Measurements from ENCODE around the gene NARF. TPM values are rescaled to one million over a fixed set of nuclear protein-coding genes. Genes with fewer than 3 reads are reported as not detected.

Gene NARF
- total and polyA plus RNA-seq, 2 donors (not counting 3 experiments of a cell fraction or from before 2014, with no cell fraction given), result 83.4 to 158 TPM

DNA sequence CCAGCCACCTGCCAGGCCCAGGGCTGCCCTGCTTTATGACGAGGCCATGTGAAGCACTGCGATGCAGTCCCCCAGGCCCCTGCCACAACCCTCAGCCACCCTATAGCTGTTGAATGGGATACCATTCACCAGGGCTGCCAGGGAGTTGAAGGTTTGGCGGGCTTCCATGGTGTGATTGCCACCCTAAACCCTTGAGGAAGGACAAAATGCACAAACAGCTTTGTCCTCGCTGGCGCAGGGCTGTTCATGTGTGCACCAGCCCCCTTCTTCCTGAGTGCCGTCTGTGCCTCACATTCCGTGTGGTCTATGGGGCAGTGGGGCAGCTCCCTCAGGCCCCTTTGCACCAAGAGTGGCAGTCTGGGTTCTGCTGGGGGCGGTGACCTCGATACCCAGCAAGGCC, 25.3 kb downstream of the NARF start:
- no peaks in the 10 kb centered on the region for H3K9me3 ChIP-seq (replicated peaks; ENCODE audit: control insufficient read depth, insufficient read depth, low read length)
- TF ChIP-seq MYC (IDR thresholded peaks at IDR 0.05; ENCODE audit: low read depth, low read length), result no peak
- no peak overlapping the region for H3K4me3 ChIP-seq (replicated peaks in 1 of 3; ENCODE audit: insufficient read depth in 1 of 3, low read depth in 1 of 3, low read length in 3 of 3)
- H3K4me2 ChIP-seq (ENCODE audit: insufficient read depth, low read length), result no peak overlapping the region
- FAIRE-seq, result no peak
- H3K27me3 ChIP-seq (ENCODE audit: control insufficient read depth in 2 of 2, insufficient read depth in 2 of 2, low read length in 2 of 2), result no peaks in the 10 kb centered on the region
- no peaks in the 10 kb centered on the region for H3K79me2 ChIP-seq (ENCODE audit: control insufficient read depth, insufficient read depth, low read length)
- no peak overlapping the region for H3K9ac ChIP-seq (replicated peaks; ENCODE audit: extremely low read depth, insufficient read depth, low read length)
- H2AFZ ChIP-seq (ENCODE audit: low read depth, low read length), result no peak overlapping the region
- H3K36me3 ChIP-seq (ENCODE audit: control insufficient read depth in 2 of 2, extremely low read depth in 1 of 2, insufficient read depth in 2 of 2, low read length in 2 of 2), result peaks cover 6 to 53% of the 10 kb centered on the region in 2 experiments
- DNase-seq (ENCODE audit: low read depth, low spot score), result no peak
- no peaks in the 10 kb centered on the region for H3K9me1 ChIP-seq (replicated peaks; ENCODE audit: control insufficient read depth, extremely low read depth, insufficient read depth, low read length)
- BruUV-seq (replicated peaks), result no TSS peak
- no peak overlapping the region for H3K27ac ChIP-seq (ENCODE audit: insufficient read depth, low read depth, low read length)
- H3K4me1 ChIP-seq (ENCODE audit: control insufficient read depth, extremely low read depth, insufficient read depth, low read length), result no peaks in the 10 kb centered on the region
- intact Hi-C loops (cut with micrococcal nuclease), result no loop called here
- ChIA-PET POLR2A (interaction anchor here (0.6 kb wide), 1 partner anchor 137 kb away, joined by 4 read pairs; no protein-coding TSS in a partner anchor), CTCF (no interaction called here)
- dilution Hi-C loops (cut with MboI; ENCODE audit: extremely low pct_ligation_motif_present, low sequenced_read_pairs), result no loop called here
- H4K20me1 ChIP-seq (replicated peaks; ENCODE audit: control insufficient read depth, extremely low read depth, insufficient read depth, low read length), result no peaks in the 10 kb centered on the region

DNA sequence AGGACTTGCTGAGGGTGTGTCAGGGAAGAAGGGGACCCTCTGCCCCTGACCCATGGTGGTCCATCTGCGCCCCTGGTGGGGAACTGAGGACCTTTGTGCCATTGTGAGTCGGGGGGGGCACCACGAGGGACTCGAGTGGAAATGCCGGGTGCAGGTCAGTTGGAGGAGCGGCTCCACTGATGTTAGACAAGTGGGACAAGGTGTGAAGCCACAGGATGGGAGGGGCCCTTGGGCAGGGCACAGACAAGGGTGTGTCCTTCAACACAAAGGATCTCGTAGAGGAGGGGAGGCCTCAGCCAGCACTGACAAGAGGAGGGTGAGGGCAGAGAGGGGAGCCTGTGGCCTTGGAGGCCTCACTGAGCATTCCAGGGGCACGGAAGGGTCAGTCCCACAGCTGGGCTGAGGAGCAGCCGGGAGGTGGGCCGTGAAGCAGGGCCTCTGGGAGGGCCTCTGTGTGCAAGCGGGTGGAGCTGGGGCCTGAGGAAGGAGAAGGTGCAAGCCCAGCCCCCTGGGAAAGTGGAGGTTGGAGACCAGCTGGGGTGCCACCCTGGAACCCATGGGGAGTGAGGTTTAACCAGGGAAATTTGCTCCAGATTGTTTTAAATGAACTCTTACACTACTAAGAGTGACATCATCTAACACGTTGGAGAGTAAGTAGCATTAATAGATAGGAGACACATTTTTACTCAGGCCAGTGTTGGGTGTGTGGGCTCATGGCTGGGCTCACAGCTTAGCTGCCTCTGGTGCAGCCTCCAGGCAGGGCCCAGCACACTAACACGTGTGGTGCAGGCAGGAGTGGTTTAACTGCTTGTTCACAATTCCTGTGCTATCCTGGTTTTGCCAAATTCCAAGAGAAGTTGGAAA, 27.9 kb downstream of the NARF start:
- Histone ChIP-seq H3K4me3 (replicated peaks in 1 of 3; ENCODE audit: insufficient read depth in 1 of 3, low read depth in 1 of 3, low read length in 3 of 3) (no peak overlapping the region), H3K9me3 (replicated peaks; ENCODE audit: control insufficient read depth, insufficient read depth, low read length) (no peaks in the 10 kb centered on the region), H3K79me2 (ENCODE audit: control insufficient read depth, insufficient read depth, low read length) (no peaks in the 10 kb centered on the region), H3K9me1 (replicated peaks; ENCODE audit: control insufficient read depth, extremely low read depth, insufficient read depth, low read length) (no peaks in the 10 kb centered on the region), H3K4me2 (ENCODE audit: insufficient read depth, low read length) (no peak overlapping the region), H3K4me1 (ENCODE audit: control insufficient read depth, extremely low read depth, insufficient read depth, low read length) (no peaks in the 10 kb centered on the region), H3K9ac (replicated peaks; ENCODE audit: extremely low read depth, insufficient read depth, low read length) (no peak overlapping the region), H2AFZ (ENCODE audit: low read depth, low read length) (no peak overlapping the region), H3K27ac (ENCODE audit: insufficient read depth, low read depth, low read length) (no peak overlapping the region), H4K20me1 (replicated peaks; ENCODE audit: control insufficient read depth, extremely low read depth, insufficient read depth, low read length) (no peaks in the 10 kb centered on the region), H3K36me3 (ENCODE audit: control insufficient read depth in 2 of 2, extremely low read depth in 1 of 2, insufficient read depth in 2 of 2, low read length in 2 of 2) (peaks cover 2 to 35% of the 10 kb centered on the region in 2 experiments), H3K27me3 (ENCODE audit: control insufficient read depth in 2 of 2, insufficient read depth in 2 of 2, low read length in 2 of 2) (no peaks in the 10 kb centered on the region)
- no peak for FAIRE-seq
- ChIA-PET CTCF (no interaction called here), POLR2A (no interaction called here)
- intact Hi-C loops (cut with micrococcal nuclease), result no loop called here
- no peak for DNase-seq (ENCODE audit: low read depth, low spot score)
- dilution Hi-C loops (cut with MboI; ENCODE audit: extremely low pct_ligation_motif_present, low sequenced_read_pairs), result no loop called here
- no peak for TF ChIP-seq POLR2A (IDR thresholded peaks at IDR 0.05; ENCODE audit: low read depth, low read length)
- TF ChIP-seq EZH2 (IDR thresholded peaks at IDR 0.05; ENCODE audit: borderline replicate concordance, low read depth, low read length, severe bottlenecking), result no peak
- TF ChIP-seq, protein P1, sequence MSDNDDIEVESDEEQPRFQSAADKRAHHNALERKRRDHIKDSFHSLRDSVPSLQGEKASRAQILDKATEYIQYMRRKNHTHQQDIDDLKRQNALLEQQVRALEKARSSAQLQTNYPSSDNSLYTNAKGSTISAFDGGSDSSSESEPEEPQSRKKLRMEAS (IDR thresholded peaks at IDR 0.05; ENCODE audit: insufficient read depth, insufficient read length), result no peak
- no peak for TF ChIP-seq GATA2 (IDR thresholded peaks at IDR 0.05; ENCODE audit: insufficient read depth, insufficient read length, low read depth, low read length)
- no peak for TF ChIP-seq FOS (IDR thresholded peaks at IDR 0.05; ENCODE audit: borderline replicate concordance, insufficient read depth, low read length)
- BruUV-seq (replicated peaks), result no TSS peak

Data from endothelial cell of umbilical vein (primary cell).